Keratinocyte (primary cell): ENCODE data around the gene UBIAD1. TPM values are rescaled to one million over a fixed set of nuclear protein-coding genes. Genes with fewer than 3 reads are reported as not detected.

Source experiments
- DNase-seq: peaks from one replicate; pipeline ENCODE4 v3.0.0-alpha.2; 2011; ENCODE audit warnings: low read depth, missing footprints, low spot score
- FAIRE-seq: peaks from 2 replicates; lab custom pipeline; 2011; peaks lifted over from hg19 to GRCh38; lab: Jason Lieb, UNC
- H2AFZ ChIP-seq: 2 replicates; pipeline ENCODE4 v1.6.0; 2012; ENCODE audit warnings: low read length, control low read depth, inconsistent platforms; ENCODE audit not compliant: control insufficient read depth
- H3K27ac ChIP-seq: 2 replicates; pipeline ENCODE4 v1.5.1; 2011; ENCODE audit warnings: low read length; ENCODE audit not compliant: control insufficient read depth, insufficient read depth
- H3K27me3 ChIP-seq: 3 replicates; pipeline ENCODE4 v1.6.0; 2011; ENCODE audit warnings: low read length; ENCODE audit not compliant: control insufficient read depth, insufficient read depth; ENCODE audit errors: extremely low read depth
- H3K36me3 ChIP-seq, 2 experiments: 2 replicates in 1 of 2; 3 replicates in 1 of 2; pipeline ENCODE4 v1.5.1; 2011; ENCODE audit warnings: low read length in 2 of 2, mild to moderate bottlenecking in 1 of 2; ENCODE audit not compliant: control insufficient read depth in 2 of 2, insufficient read depth in 2 of 2; ENCODE audit errors: extremely low read depth in 1 of 2
- H3K4me1 ChIP-seq: 3 replicates; pipeline ENCODE4 v1.5.1; 2011; ENCODE audit warnings: low read length; ENCODE audit not compliant: control insufficient read depth, insufficient read depth; ENCODE audit errors: extremely low read depth
- H3K4me2 ChIP-seq: 3 replicates; pipeline ENCODE4 v1.6.0; 2011; ENCODE audit warnings: low read depth, low read length; ENCODE audit not compliant: control insufficient read depth, insufficient read depth; ENCODE audit errors: extremely low read depth
- H3K4me3 ChIP-seq, 3 experiments: fragments of 200-600 bp in 1 of 3; sonication (generic) in 1 of 3; 2 replicates in 2 of 3; 3 replicates in 1 of 3; pipeline ENCODE4 v1.5.1; 2011 to 2016; ENCODE audit warnings: low read length in 3 of 3, mild to moderate bottlenecking in 3 of 3, control low read depth in 2 of 3, inconsistent platforms in 1 of 3, low read depth in 1 of 3, mixed read lengths in 1 of 3, mixed run types in 1 of 3, moderate library complexity in 1 of 3; ENCODE audit not compliant: control insufficient read depth in 2 of 3, insufficient read depth in 2 of 3; ENCODE audit errors: extremely low read depth in 1 of 3
- H3K79me2 ChIP-seq: 2 replicates; pipeline ENCODE4 v1.6.0; 2012; ENCODE audit warnings: low read length; ENCODE audit not compliant: control insufficient read depth, insufficient read depth
- H3K9ac ChIP-seq: 3 replicates; pipeline ENCODE4 v1.6.0; 2011; ENCODE audit warnings: low read length; ENCODE audit not compliant: control insufficient read depth, insufficient read depth; ENCODE audit errors: extremely low read depth
- H3K9me1 ChIP-seq: 3 replicates; pipeline ENCODE4 v1.6.0; 2011; ENCODE audit warnings: low read length; ENCODE audit not compliant: control insufficient read depth, insufficient read depth; ENCODE audit errors: extremely low read depth
- H3K9me3 ChIP-seq: 2 replicates; pipeline ENCODE4 v1.5.1; 2012; ENCODE audit warnings: low read depth, low read length; ENCODE audit not compliant: control insufficient read depth
- H4K20me1 ChIP-seq: 3 replicates; pipeline ENCODE4 v1.6.0; 2011; ENCODE audit warnings: low read length; ENCODE audit not compliant: control insufficient read depth, insufficient read depth; ENCODE audit errors: extremely low read depth
- CTCF ChIP-seq, 3 experiments: IDR thresholded peaks in 1 of 3; conservative IDR thresholded peaks in 1 of 3; optimal IDR thresholded peaks in 1 of 3; 2 replicates in 2 of 3; 3 replicates in 1 of 3; pipeline versions ENCODE3 to v1.5.1; 2011; ENCODE audit warnings: low read length in 3 of 3, mild to moderate bottlenecking in 3 of 3, moderate library complexity in 2 of 3, control low read depth in 1 of 3, inconsistent platforms in 1 of 3; ENCODE audit not compliant: insufficient read depth in 2 of 3; ENCODE audit errors: extremely low read depth in 1 of 3
- EZH2 ChIP-seq: IDR thresholded peaks from one replicate; pipeline ENCODE4 v1.6.1; 2012; ENCODE audit warnings: inconsistent platforms, mild to moderate bottlenecking, low read length, moderate library complexity
- dilution Hi-C: fragments of 300-500 bp; cut with MboI; formaldehyde crosslinking; loops from one replicate; pipeline ENCODE4 v1.7.0; 2020; ENCODE audit warnings: low sequenced_read_pairs; ENCODE audit not compliant: extremely low pct_ligation_motif_present
- polyA plus RNA-seq, 5 experiments: library from polyadenylated mRNA; depleted of rRNA in 3 of 5; stranded (reverse) in 3 of 5; stranded (forward) in 1 of 5; unstranded in 1 of 5; fragments of >200 nt; gene quantifications; 1 replicate in 1 of 5; 2 replicates in 3 of 5; 3 replicates in 1 of 5; pipeline versions ENCODE4 v1.2.1 to v1.2.3, GENCODE V29; 2011 to 2012; ENCODE audit warnings: missing spikeins in 2 of 5, low read depth in 1 of 5, low replicate concordance in 1 of 5

The UBIAD1 gene
- polyA plus RNA-seq, 1 donor (not counting 4 experiments of a cell fraction or from before 2014, with no cell fraction given), result 9.9 TPM

GRCh38 chr1:11253226-11253625 is 19.8 kb upstream of the UBIAD1 start:
- H2AFZ ChIP-seq, result no peak overlapping the region
- no peaks in the 10 kb centered on the region for H3K9me1 ChIP-seq
- peaks cover 20 to 24% of the 10 kb centered on the region in 2 experiments for H3K36me3 ChIP-seq
- H3K9me3 ChIP-seq, result no peaks in the 10 kb centered on the region
- TF ChIP-seq EZH2 (no peak), CTCF (optimal IDR thresholded peaks at IDR 0.05 in 1 of 3, IDR thresholded peaks at IDR 0.05 in 1 of 3, conservative IDR thresholded peaks at IDR 0.05 in 1 of 3; ENCODE audit: extremely low read depth in 1 of 3, insufficient read depth in 2 of 3, low read length in 3 of 3) (no peak)
- no peak overlapping the region for H3K9ac ChIP-seq
- no peak for FAIRE-seq
- H3K4me1 ChIP-seq, result no peaks in the 10 kb centered on the region
- H3K4me3 ChIP-seq, result no peak overlapping the region
- no peaks in the 10 kb centered on the region for H3K27me3 ChIP-seq
- no peak overlapping the region for H3K27ac ChIP-seq
- H3K4me2 ChIP-seq, result no peak overlapping the region
- H4K20me1 ChIP-seq, result no peaks in the 10 kb centered on the region
- H3K79me2 ChIP-seq, result no peaks in the 10 kb centered on the region
- dilution Hi-C loops, result no loop called here
- DNase-seq, result no peak

- Histone ChIP-seq H4K20me1 (no peaks in the 10 kb centered on the region), H3K9me3 (no peaks in the 10 kb centered on the region), H3K4me2 (no peak overlapping the region), H2AFZ (no peak overlapping the region), H3K9me1 (no peaks in the 10 kb centered on the region), H3K9ac (no peak overlapping the region), H3K4me3 (no peak overlapping the region), H3K36me3 (peaks cover 22 to 31% of the 10 kb centered on the region in 2 experiments), H3K4me1 (no peaks in the 10 kb centered on the region), H3K27me3 (no peaks in the 10 kb centered on the region), H3K27ac (no peak overlapping the region), H3K79me2 (peaks cover 4% of the 10 kb centered on the region)
- TF ChIP-seq CTCF (optimal IDR thresholded peaks at IDR 0.05 in 1 of 3, IDR thresholded peaks at IDR 0.05 in 1 of 3, conservative IDR thresholded peaks at IDR 0.05 in 1 of 3; ENCODE audit: extremely low read depth in 1 of 3, insufficient read depth in 2 of 3, low read length in 3 of 3) (no peak), EZH2 (no peak)
- no peak for DNase-seq
- dilution Hi-C loops, result no loop called here
- no peak for FAIRE-seq
Observed at GRCh38 chr1:11256299-11256698, 16.7 kb upstream of the UBIAD1 start.
